Rectal smooth muscle tissue (tissue), 1 donor: Measurements from ENCODE around the gene DNAJA3.

Experiments
- H3K27ac ChIP-seq: one replicate; pipeline ENCODE4 v1.7.0; 2013; ENCODE audit warnings: low read depth, low read length, inconsistent platforms
- H3K27me3 ChIP-seq: one replicate; pipeline ENCODE4 v1.7.0; 2013; ENCODE audit warnings: low read length; ENCODE audit not compliant: control insufficient read depth, insufficient read depth
- H3K36me3 ChIP-seq: one replicate; pipeline ENCODE4 v1.7.0; 2013; ENCODE audit warnings: low read length; ENCODE audit not compliant: control insufficient read depth, insufficient read depth
- H3K4me1 ChIP-seq: one replicate; pipeline ENCODE4 v1.7.0; 2013; ENCODE audit warnings: low read length; ENCODE audit not compliant: control insufficient read depth, insufficient read depth
- H3K4me3 ChIP-seq: one replicate; pipeline ENCODE4 v1.7.0; 2013; ENCODE audit warnings: low read length
- H3K9ac ChIP-seq: one replicate; pipeline ENCODE4 v1.7.0; 2013; ENCODE audit warnings: low read length

DNAJA3 gene

GRCh38 chr16:4442371-4442770, 16.7 kb downstream of the DNAJA3 start:
- Histone ChIP-seq H3K27me3 (no peaks in the 10 kb centered on the region), H3K36me3 (peaks cover 50% of the 10 kb centered on the region), H3K9ac (no peak overlapping the region), H3K4me3 (no peak overlapping the region), H3K4me1 (no peaks in the 10 kb centered on the region), H3K27ac (no peak overlapping the region)

GRCh38 chr16:4443271-4443670, 17.6 kb downstream of the DNAJA3 start:
- Histone ChIP-seq H3K4me1 (no peaks in the 10 kb centered on the region), H3K9ac (no peak overlapping the region), H3K27ac (no peak overlapping the region), H3K36me3 (peaks cover 48% of the 10 kb centered on the region), H3K27me3 (no peaks in the 10 kb centered on the region), H3K4me3 (no peak overlapping the region)

GRCh38 chr16:4443986-4444385, 18.3 kb downstream of the DNAJA3 start:
- H3K27ac ChIP-seq, result no peak overlapping the region
- H3K36me3 ChIP-seq, result peaks cover 53% of the 10 kb centered on the region
- no peaks in the 10 kb centered on the region for H3K27me3 ChIP-seq
- H3K4me1 ChIP-seq, result no peaks in the 10 kb centered on the region
- H3K9ac ChIP-seq, result no peak overlapping the region
- no peak overlapping the region for H3K4me3 ChIP-seq

- no peaks in the 10 kb centered on the region for H3K4me1 ChIP-seq
These were observed 24.8 kb downstream of the DNAJA3 start for GRCh38 chr16:4450430-4450829.

GRCh38 chr16:4450931-4451519, 25.4 kb downstream of the DNAJA3 start:
- Histone ChIP-seq H3K9ac (no peak overlapping the region), H3K4me1 (no peaks in the 10 kb centered on the region), H3K4me3 (no peak overlapping the region), H3K27me3 (no peaks in the 10 kb centered on the region), H3K36me3 (peaks cover 52% of the 10 kb centered on the region), H3K27ac (no peak overlapping the region)

More at GRCh38 chr16:4450430-4450829, 24.8 kb downstream of the DNAJA3 start:
- H3K27ac ChIP-seq, result no peak overlapping the region
- no peak overlapping the region for H3K9ac ChIP-seq
- H3K4me3 ChIP-seq, result no peak overlapping the region
- H3K36me3 ChIP-seq, result peaks cover 46% of the 10 kb centered on the region
- H3K27me3 ChIP-seq, result no peaks in the 10 kb centered on the region

GRCh38 chr16:4452674-4453073, 27.0 kb downstream of the DNAJA3 start:
- Histone ChIP-seq H3K4me1 (no peaks in the 10 kb centered on the region), H3K9ac (no peak overlapping the region), H3K27ac (no peak overlapping the region), H3K4me3 (no peak overlapping the region), H3K27me3 (no peaks in the 10 kb centered on the region), H3K36me3 (peaks cover 50% of the 10 kb centered on the region)

GRCh38 chr16:4454623-4455022, 29.0 kb downstream of the DNAJA3 start:
- Histone ChIP-seq H3K27me3 (no peaks in the 10 kb centered on the region), H3K4me1 (no peaks in the 10 kb centered on the region), H3K9ac (no peak overlapping the region), H3K36me3 (peaks cover 41% of the 10 kb centered on the region), H3K4me3 (no peak overlapping the region), H3K27ac (no peak overlapping the region)

GRCh38 chr16:4455081-4455480, 29.4 kb downstream of the DNAJA3 start:
- no peak overlapping the region for H3K9ac ChIP-seq
- H3K36me3 ChIP-seq, result peaks cover 38% of the 10 kb centered on the region
- no peaks in the 10 kb centered on the region for H3K4me1 ChIP-seq
- H3K27me3 ChIP-seq, result no peaks in the 10 kb centered on the region
- H3K4me3 ChIP-seq, result no peak overlapping the region
- H3K27ac ChIP-seq, result no peak overlapping the region

GRCh38 chr16:4455951-4456350, 30.3 kb downstream of the DNAJA3 start:
- Histone ChIP-seq H3K4me1 (no peaks in the 10 kb centered on the region), H3K9ac (no peak overlapping the region), H3K36me3 (peaks cover 32% of the 10 kb centered on the region), H3K27me3 (no peaks in the 10 kb centered on the region), H3K27ac (no peak overlapping the region), H3K4me3 (no peak overlapping the region)

GRCh38 chr16:4460936-4461249, 35.2 kb downstream of the DNAJA3 start:
- Histone ChIP-seq H3K27me3 (no peaks in the 10 kb centered on the region), H3K9ac (no peak overlapping the region), H3K27ac (no peak overlapping the region), H3K4me1 (no peaks in the 10 kb centered on the region), H3K4me3 (no peak overlapping the region), H3K36me3 (peaks cover 22% of the 10 kb centered on the region)

- Histone ChIP-seq H3K27me3 (no peaks in the 10 kb centered on the region), H3K9ac (no peak overlapping the region), H3K36me3 (peaks cover 22% of the 10 kb centered on the region), H3K27ac (no peak overlapping the region), H3K4me3 (no peak overlapping the region), H3K4me1 (no peaks in the 10 kb centered on the region)
These were observed 35.8 kb downstream of the DNAJA3 start for GRCh38 chr16:4461250-4462085.

GRCh38 chr16:4463522-4464163, 38.0 kb downstream of the DNAJA3 start:
- H3K27me3 ChIP-seq, result no peaks in the 10 kb centered on the region
- no peak overlapping the region for H3K27ac ChIP-seq
- H3K36me3 ChIP-seq, result peaks cover 21% of the 10 kb centered on the region
- no peaks in the 10 kb centered on the region for H3K4me1 ChIP-seq
- no peak overlapping the region for H3K9ac ChIP-seq
- H3K4me3 ChIP-seq, result no peak overlapping the region
